ENCODE data around the gene CRYBG3. TPM values are rescaled to one million over a fixed set of nuclear protein-coding genes. Genes with fewer than 3 reads are reported as not detected.
"Not testable (repeated sequence)": the region's sequence is repeated elsewhere in the genome, so short reads cannot be mapped to it uniquely, and the experiment has no call there.

Gene CRYBG3
- total RNA-seq, 1 experiment from 2014 or later, result 18.0 TPM

DNA sequence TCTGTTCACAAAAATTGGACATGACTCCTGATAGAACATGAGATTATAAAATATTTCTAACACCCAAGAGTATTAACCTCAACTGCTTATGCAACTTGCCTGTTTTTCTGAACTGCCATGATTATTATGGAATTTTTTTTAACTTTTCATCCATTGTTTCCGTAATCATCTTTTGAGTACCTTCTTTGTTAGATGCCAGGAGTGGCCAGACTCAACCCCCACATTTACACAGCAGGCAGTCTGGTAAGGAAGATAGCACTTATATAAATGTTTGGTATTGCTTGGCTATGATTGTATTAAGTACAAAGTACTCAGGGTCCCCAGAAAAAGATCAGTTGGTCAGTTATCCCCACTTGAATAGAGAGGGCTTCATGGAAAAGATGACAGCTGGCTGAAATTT lies 74.3 kb downstream of the CRYBG3 start:
- DNase-seq (ENCODE audit: low read depth), result no peak

DNA sequence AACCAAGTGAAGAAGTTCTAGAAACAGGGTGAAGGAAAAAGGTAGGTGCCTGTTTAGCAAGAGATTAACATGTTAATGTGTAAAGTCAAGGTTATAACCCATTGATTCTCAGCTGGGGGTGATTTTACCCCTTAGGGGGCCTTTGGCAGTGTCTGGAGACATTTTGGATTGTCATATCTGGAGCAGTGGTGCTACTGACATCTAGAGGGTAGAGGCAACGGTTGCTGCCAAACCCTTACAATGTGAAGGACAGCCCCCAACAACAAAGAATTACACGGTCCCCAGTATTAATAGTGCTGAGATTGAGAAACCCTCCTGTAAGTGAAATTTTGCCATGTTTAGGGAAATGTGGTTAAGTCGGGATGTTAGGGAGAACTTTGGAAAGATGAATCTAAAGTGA lies 74.7 kb downstream of the CRYBG3 start:
- DNase-seq (ENCODE audit: low read depth), result no peak

DNA sequence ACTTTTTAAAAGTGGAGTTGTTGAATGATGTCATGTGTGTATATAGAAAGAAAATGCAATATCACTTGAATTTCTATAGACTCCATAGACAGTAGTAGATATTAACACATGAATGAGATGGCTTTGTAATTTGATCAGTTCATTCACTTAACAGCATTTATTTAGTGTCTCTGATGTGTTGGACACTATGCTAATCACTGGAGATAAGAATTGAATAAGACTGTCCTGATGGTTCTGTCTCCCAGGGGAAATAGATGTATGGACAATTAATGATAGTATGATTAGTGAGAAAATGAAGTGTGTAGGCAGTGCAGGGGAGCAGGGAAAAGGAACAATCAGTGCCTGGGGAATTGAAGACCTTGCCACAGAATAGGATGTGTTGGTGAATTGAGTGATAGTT lies 77.5 kb downstream of the CRYBG3 start:
- no peak for DNase-seq (ENCODE audit: low read depth)

GRCh38 chr3:97901313-97902248 lies 79.8 kb downstream of the CRYBG3 start:
- no peak for DNase-seq (ENCODE audit: low read depth)

- DNase-seq (ENCODE audit: low read depth), result not testable (repeated sequence)
Measured at GRCh38 chr3:97909830-97910229, 88.0 kb downstream of the CRYBG3 start.

DNA sequence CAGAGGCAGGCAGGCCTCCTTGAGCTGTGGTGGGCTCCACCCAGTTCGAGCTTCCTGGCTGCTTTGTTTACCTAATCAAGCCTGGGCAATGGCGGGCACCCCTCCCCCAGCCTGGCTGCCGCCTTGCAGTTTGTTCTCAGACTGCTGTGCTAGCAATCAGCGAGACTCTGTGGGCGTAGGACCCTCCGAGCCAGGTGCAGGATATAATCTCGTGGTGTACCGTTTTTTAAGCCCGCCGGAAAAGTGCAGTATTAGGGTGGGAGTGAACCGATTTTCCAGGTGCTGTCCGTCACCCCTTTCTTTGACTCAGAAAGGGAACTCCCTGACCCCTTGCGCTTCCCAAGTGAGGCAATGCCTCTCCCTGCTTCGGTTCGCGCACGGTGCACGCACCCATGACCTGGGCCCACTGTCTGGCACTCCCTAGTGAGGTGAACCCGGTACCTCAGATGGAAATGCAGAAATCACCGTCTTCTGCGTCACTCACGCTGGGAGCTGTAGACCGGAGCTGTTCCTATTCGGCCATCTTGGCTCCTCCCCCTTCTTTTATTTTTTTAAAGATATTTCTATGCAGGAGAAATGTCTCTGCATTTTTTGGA lies 88.5 kb downstream of the CRYBG3 start:
- DNase-seq (ENCODE audit: low read depth), result not testable (repeated sequence)

- DNase-seq (ENCODE audit: low read depth), result no peak
Measured at GRCh38 chr3:97910931-97911351, 89.1 kb downstream of the CRYBG3 start.

DNA sequence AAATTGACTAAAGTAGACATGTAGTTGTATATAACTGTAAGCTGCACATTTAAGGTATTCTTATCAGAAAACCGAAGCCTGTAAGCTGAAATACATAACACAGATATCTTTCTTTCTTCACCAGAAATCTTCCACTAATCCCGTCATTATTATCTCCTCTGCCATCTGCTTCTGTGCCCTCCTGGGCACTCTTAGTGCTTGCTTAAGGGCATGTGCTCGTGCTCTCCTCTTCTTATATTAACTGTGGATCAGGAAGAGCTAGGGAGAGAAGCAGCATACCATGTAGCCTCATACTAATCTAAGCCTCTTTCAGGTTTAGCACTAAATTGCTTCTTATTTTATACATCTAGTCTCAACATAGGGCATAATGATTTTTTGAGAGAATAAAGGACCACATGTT lies 89.6 kb downstream of the CRYBG3 start:
- DNase-seq (ENCODE audit: low read depth), result no peak

DNA sequence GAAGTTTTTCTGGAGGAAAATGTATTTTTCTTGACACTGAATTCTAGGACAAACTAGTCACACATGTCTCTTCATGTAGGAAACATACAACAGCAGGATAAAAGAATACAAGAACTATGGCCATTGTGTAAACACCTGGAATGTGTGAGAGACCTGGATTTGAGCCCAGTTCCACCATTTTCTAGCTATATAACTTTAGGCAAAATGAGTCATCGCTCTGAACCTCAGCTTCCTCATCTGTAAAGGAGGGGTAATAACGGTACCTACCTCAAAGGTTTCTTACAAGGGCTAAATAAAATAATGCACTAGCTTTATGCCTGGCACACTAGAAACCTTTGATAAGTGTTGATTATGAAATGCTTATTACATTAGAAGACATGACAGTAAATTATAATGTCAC lies 92.6 kb downstream of the CRYBG3 start:
- peak; percentile 56 for DNase-seq (ENCODE audit: low read depth)

GRCh38 chr3:97916576-97916975 lies 94.8 kb downstream of the CRYBG3 start:
- no peak for DNase-seq (ENCODE audit: low read depth)

DNA sequence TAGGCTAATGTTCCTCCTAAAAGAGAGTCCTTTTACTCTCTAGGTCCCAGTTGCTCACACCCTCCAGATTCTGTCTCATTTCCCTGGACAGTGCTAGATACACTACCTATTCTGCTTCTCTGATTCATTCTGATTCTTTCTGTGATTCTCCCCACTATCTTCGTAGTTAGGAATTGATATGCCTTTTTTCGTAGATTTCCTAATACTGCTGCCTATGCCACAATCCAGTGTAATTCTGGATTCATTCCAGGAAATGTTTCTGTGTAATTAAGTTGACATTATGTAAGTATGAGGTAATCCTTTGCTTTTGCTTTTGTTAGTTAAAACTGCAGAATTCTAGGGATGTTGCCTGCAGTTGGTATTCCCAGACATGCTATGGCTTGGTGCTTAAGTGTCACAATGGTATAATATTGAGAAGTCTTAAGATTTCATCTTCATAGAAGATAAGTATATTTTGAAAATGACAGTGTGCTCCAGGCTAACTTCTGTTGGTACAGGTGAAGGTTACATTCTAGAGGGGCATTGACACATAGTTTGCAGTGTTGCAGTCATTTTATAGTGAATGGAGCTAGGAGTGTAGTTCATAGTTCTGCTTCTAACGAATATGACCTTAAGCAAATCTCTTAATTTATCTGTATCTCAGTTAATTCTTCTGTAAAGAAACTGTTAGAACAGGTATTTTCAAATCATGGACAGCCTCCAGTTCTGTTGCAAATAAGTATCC lies 96.2 kb downstream of the CRYBG3 start:
- DNase-seq (ENCODE audit: low read depth), result no peak

DNA sequence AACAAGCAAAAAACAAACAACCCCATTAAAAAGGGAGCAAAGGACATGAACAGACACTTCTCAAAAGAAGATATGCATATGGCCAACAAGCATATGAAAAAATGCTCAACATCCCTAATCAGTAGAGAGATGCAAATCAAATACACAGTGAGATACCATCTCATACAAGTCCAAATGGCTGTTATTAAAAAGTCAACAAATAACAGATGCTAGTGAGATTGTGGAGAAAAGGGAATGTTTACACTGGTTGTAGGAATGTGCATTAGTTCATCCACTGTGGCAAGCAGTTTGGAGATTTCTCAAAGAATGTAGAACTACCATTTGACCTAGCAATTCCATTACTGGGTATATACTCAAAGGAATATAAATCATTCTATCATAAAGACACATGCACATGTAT lies 105.9 kb downstream of the CRYBG3 start:
- no peak for DNase-seq (ENCODE audit: low read depth)

- DNase-seq (ENCODE audit: low read depth), result no peak
Measured at GRCh38 chr3:97928986-97929385, 107.2 kb downstream of the CRYBG3 start.

DNA sequence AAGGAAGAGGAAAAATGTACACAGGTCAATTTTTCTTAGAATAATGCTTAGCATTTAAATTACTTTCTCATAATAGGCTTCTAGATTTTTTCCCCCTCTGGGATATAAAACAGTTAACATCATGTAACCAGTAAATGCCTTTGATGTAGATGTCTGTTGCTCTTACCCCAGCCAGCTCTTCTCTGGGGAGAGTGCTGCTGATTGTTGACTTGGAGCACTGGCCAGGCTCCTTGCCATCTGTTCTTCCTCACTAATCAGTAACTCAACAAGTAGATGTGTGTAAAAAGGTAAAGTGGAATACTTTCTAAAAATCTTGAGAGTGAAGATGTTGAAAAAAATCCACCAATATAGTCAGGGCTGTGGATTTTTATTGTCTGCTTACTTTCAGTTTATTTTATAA lies 108.2 kb downstream of the CRYBG3 start:
- no peak for DNase-seq (ENCODE audit: low read depth)

DNA sequence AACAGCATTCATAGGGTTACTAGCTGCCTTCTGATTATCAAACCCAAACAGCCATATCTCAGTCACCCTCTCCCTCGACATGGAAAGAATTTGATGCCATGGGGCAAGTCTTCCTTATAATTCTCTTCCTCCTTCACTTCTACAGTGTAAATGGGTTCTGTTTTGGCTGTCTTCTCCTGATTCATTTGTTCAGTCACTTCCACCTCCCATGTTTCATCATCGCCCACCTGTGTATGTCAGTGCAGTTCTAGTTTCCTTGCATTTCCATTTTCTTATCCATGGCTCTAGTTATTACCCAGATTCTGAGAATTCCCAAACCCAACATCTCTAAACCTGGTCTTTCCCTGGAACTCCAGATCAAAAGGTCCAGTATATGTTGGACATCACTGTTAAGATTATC lies 109.4 kb downstream of the CRYBG3 start:
- no peak for DNase-seq (ENCODE audit: low read depth)

DNA sequence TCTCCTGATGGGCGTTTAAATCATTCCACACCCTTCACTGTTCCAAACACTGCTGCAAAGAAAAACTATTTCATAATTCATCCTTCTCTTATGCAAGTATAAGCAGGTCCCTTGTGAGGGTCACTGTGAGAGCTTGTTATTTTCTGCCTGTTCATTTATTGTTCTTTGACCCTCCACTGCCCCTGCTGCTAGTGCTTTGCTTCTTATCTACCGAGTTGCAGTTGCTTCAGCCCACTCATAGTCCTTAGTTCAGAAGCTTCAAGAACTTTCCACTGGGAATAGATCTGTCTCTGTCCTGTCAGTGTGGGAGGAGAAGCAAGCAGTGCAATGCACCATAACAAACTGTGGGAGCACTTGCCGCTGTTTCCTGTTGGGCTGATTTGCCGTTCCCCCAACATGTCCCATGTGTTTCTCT lies 110.6 kb downstream of the CRYBG3 start:
- DNase-seq (ENCODE audit: low read depth), result no peak

DNA sequence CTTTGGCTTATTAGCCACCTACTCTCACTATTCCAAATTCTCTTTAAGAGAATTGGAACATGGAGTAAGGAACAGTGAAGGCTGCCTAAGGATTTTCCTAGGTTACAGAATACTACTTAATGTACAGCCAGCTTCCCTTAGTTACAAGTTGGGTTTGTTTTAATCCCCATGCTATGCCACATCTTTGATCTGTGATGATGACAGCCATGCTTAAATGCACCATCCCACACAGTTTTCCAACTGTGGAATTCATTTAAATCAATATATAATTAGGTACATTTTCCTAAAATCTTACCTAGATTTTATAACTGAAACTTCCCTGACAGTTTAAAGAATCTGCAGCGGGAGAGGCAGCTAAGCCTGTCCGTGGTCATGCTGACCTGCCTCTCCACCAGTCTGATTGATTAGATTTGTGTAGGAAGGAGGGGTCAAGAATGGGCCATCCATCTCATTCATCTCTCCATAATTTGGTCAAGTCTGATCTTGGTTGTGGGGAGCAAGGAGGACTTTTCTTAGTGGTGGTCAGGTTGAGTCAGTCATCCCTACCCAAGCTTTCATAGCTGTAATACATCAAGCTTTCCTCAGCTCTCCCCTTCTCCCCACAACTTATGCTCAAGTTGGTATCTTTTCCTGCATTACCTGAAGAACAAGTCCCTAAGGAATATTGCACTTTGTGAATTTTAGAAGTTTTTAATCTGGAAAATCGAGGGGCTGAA lies 113.3 kb downstream of the CRYBG3 start:
- DNase-seq (ENCODE audit: low read depth), result no peak

GRCh38 chr3:97935842-97936241 lies 114.0 kb downstream of the CRYBG3 start:
- no peak for DNase-seq (ENCODE audit: low read depth)

DNA sequence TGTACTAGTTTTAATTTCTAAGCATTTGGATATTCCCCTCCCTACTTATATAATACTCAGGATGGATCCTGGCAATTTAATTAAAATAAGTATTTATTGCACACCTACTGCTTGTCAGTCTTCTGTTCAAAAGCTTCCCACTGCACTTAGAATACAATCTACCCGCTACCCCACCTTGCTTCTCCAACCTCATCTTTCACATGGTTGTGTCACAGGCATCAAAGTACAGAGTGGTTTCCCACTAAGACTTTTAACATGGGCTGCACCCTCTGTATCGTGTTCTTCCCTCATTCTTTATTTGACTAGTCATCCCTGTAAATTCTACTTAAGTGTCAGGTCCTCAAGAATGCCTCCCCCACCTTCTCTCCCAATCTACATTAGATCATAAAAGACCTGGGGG lies 115.4 kb downstream of the CRYBG3 start:
- no peak for DNase-seq (ENCODE audit: low read depth)

DNA sequence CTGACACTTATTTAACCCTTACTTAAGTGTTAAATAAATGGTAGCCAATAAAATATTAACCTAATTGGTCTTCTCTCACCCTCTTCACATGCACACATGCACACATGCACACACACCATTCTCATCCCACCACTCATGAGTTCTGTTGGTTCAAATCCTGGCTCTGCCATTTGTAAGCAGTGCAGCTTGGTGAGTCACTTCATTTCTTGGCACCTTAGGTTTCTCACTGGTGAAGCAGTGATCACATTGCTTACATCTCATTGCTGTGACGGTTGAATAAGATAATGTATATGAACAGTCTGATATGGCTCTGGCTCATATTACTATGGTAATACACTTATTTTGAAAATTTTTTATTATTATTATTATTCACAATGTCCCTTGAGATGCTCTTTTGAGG lies 116.6 kb downstream of the CRYBG3 start:
- no peak for DNase-seq (ENCODE audit: low read depth)

- DNase-seq (ENCODE audit: low read depth), result no peak
Measured at GRCh38 chr3:97939401-97939800, 117.6 kb downstream of the CRYBG3 start.

DNA sequence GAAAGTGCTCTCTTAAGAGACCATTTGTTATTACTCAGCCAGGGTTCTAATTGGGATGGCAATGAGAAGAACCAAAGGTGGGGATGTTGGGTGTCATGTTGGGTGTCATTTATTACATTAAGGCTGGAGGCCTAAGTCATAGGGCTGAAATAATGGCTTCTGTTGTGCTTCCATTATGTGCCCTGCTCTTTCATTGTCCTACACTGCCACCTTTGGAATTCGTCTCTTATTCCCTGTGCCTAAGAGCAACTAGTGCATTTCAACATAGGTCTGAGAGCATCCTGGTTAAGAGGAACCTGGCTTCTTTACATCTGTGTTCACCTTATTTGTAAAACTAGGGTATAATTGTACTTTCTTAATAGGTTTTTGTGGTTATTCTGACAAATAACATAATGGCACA lies 118.2 kb downstream of the CRYBG3 start:
- DNase-seq (ENCODE audit: low read depth), result no peak

Measured in Daoy (cell line).